ENCODE data around the gene POTEH.
"Not testable (repeated sequence)": the region's sequence is repeated elsewhere in the genome, so short reads cannot be mapped to it uniquely, and the experiment has no call there.

Gene POTEH

GRCh38 chr22:15689749-15690125 lies at the start of gene POTEH:
Gene POTEH (plus strand): TSS chr22:15690026. CDS start chr22:15690078, 52 bp downstream.
- DNase-seq, result not testable (repeated sequence)

- DNase-seq, result not testable (repeated sequence)
Observed at GRCh38 chr22:15642288-15642861, 47.5 kb upstream of the POTEH start.

- DNase-seq, result not testable (repeated sequence)
Observed at GRCh38 chr22:15651954-15652353, 37.9 kb upstream of the POTEH start.

- DNase-seq, result not testable (repeated sequence)
Observed at GRCh38 chr22:15652738-15653137, 37.1 kb upstream of the POTEH start.

- DNase-seq, result not testable (repeated sequence)
Observed at GRCh38 chr22:15653241-15653640, 36.6 kb upstream of the POTEH start.

GRCh38 chr22:15661102-15661501 lies 28.7 kb upstream of the POTEH start:
- DNase-seq, result not testable (repeated sequence)

GRCh38 chr22:15664682-15665081 lies 25.1 kb upstream of the POTEH start:
- DNase-seq, result not testable (repeated sequence)

GRCh38 chr22:15665478-15665877 lies 24.3 kb upstream of the POTEH start:
- not testable (repeated sequence) for DNase-seq

GRCh38 chr22:15669430-15669829 lies 20.4 kb upstream of the POTEH start:
- DNase-seq, result not testable (repeated sequence)

- not testable (repeated sequence) for DNase-seq
Observed at GRCh38 chr22:15679702-15680101, 10.1 kb upstream of the POTEH start.

GRCh38 chr22:15684115-15684514 lies 5.7 kb upstream of the POTEH start:
- not testable (repeated sequence) for DNase-seq

- not testable (repeated sequence) for DNase-seq
Observed at GRCh38 chr22:15684695-15685094, 5.1 kb upstream of the POTEH start.

GRCh38 chr22:15685641-15686040 lies 4.2 kb upstream of the POTEH start:
- not testable (repeated sequence) for DNase-seq

- not testable (repeated sequence) for DNase-seq
Observed at GRCh38 chr22:15687086-15687485, 2.7 kb upstream of the POTEH start.

- not testable (repeated sequence) for DNase-seq
Observed at GRCh38 chr22:15687676-15688075, 2.1 kb upstream of the POTEH start.

GRCh38 chr22:15688090-15688489 lies 1.7 kb upstream of the POTEH start:
- not testable (repeated sequence) for DNase-seq

- not testable (repeated sequence) for DNase-seq
Observed at GRCh38 chr22:15689012-15689748, 646 bp upstream of the POTEH start.

- DNase-seq, result not testable (repeated sequence)
Observed at GRCh38 chr22:15713600-15713999, 23.8 kb downstream of the POTEH start.

GRCh38 chr22:15714125-15714524 lies 24.3 kb downstream of the POTEH start:
- DNase-seq, result not testable (repeated sequence)

- DNase-seq, result not testable (repeated sequence)
Observed at GRCh38 chr22:15721884-15722283, 32.1 kb downstream of the POTEH start.

- DNase-seq, result not testable (repeated sequence)
Observed at GRCh38 chr22:15729209-15729917, 39.5 kb downstream of the POTEH start.

- not testable (repeated sequence) for DNase-seq
Observed at GRCh38 chr22:15731023-15731422, 41.2 kb downstream of the POTEH start.

- DNase-seq, result not testable (repeated sequence)
Observed at GRCh38 chr22:15734411-15734810, 44.6 kb downstream of the POTEH start.

All from stimulated activated CD4-positive, alpha-beta T cell treated with anti-CD3 and anti-CD28 coated beads, Interleukin-4, amount 100 ng/mL, for 1 hour (primary cell).